Colonic mucosa (tissue), 4 donors: ENCODE data around the gene FBXL2. TPM values are rescaled to one million over a fixed set of nuclear protein-coding genes. Genes with fewer than 3 reads are reported as not detected.
"Not testable (repeated sequence)": the region's sequence is repeated elsewhere in the genome, so short reads cannot be mapped to it uniquely, and the experiment has no call there.

Experiments
- DNase-seq: peaks from one replicate; pipeline ENCODE4 v3.0.0-alpha.2; 2020
- H3K27ac ChIP-seq: fragments of 200-600 bp; one replicate; pipeline ENCODE4 v1.8.0; 2021
- H3K27me3 ChIP-seq: fragments of 200-600 bp; one replicate; pipeline ENCODE4 v1.8.0; 2021
- H3K36me3 ChIP-seq: fragments of 200-600 bp; one replicate; pipeline ENCODE4 v1.8.0; 2021
- H3K4me1 ChIP-seq: fragments of 200-600 bp; one replicate; pipeline ENCODE4 v1.8.0; 2021; ENCODE audit warnings: mild to moderate bottlenecking
- H3K4me3 ChIP-seq: fragments of 200-600 bp; one replicate; pipeline ENCODE4 v1.8.0; 2021
- H3K9ac ChIP-seq, 2 donors: one replicate each; pipeline ENCODE4 v1.7.0; 2013; ENCODE audit warnings: control low read depth in 2 of 2, low read depth in 2 of 2, low read length in 2 of 2
- H3K9me3 ChIP-seq: fragments of 200-600 bp; one replicate; pipeline ENCODE4 v1.8.0; 2021
- CTCF ChIP-seq: fragments of 200-600 bp; IDR thresholded peaks from one replicate; pipeline ENCODE4 v1.8.0; 2022; ENCODE audit warnings: antibody characterized with exemption, mild to moderate bottlenecking
- intact Hi-C: fragments of 100-400 bp; cut with DNase I; formaldehyde crosslinking; loops from one replicate; pipeline ENCODE4 v1.14.1; 2022
- total RNA-seq, 2 donors: library from RNA; stranded (reverse); fragmentation: NEBNext Ultra II Directional in 1 of 2; extraction: Animal tissue kit (Norgen Biotek cat#: 25700) in 1 of 2; gene quantifications; one replicate each; pipeline ENCODE4 v1.2.1, GENCODE V29; 2021
- donor health status: healthy.
- donor health status: DM: no; HTN: no; CAD: no.
- donor health status: DM: no; HTN: no; CAD: no.

FBXL2 gene
- total RNA-seq, 2 donors from 2014 or later, result 0.69 to 1.1 TPM

GRCh38 chr3:33403756-33404155 lies 126.5 kb downstream of the FBXL2 start:
- no peaks in the 10 kb centered on the region for H3K4me1 ChIP-seq
- H3K27ac ChIP-seq, result no peak overlapping the region
- TF ChIP-seq CTCF, result no peak
- H3K9me3 ChIP-seq, result no peaks in the 10 kb centered on the region
- no peak for DNase-seq
- intact Hi-C loops, result no loop called here
- no peak overlapping the region for H3K9ac ChIP-seq
- no peaks in the 10 kb centered on the region for H3K36me3 ChIP-seq
- no peak overlapping the region for H3K4me3 ChIP-seq
- no peaks in the 10 kb centered on the region for H3K27me3 ChIP-seq

GRCh38 chr3:33410816-33411215 lies 133.6 kb downstream of the FBXL2 start:
- H3K36me3 ChIP-seq, H3K27me3 ChIP-seq, H3K27ac ChIP-seq, H3K4me3 ChIP-seq, intact Hi-C loops, H3K4me1 ChIP-seq, H3K9me3 ChIP-seq, H3K9ac ChIP-seq, DNase-seq: not testable (repeated sequence)

DNA sequence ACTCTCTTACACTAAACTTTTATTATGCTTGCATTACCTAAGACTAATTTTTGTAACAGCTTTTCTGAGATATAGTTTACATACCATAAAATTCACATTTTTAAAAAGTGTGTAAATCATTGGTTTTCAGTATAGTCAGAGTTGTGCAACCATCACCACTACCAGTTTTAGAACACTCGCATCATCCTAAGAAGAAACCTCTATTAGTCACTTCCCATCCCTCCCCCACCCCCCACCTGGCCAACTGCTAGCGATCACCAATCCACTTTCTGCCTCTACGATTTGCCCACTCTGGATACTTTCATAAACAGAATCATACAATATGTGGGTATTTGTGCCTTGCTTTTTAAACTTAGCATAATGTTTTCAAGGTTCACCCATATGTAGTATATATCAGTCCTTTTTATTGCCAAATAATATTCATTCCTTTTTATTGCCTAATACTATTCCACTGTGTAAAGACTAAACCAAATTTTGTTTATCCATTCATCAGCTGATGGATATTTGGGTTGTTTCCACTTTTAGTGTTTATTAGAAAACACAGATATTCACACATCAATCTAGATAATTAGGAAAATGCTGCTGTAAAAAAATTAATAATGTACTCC lies 139.9 kb downstream of the FBXL2 start:
- no peak overlapping the region for H3K27ac ChIP-seq
- H3K4me1 ChIP-seq, result no peaks in the 10 kb centered on the region
- intact Hi-C loops, result no loop called here
- no peaks in the 10 kb centered on the region for H3K36me3 ChIP-seq
- H3K27me3 ChIP-seq, result no peaks in the 10 kb centered on the region
- no peak for DNase-seq
- H3K9me3 ChIP-seq, result no peaks in the 10 kb centered on the region
- H3K9ac ChIP-seq, result no peak overlapping the region
- no peak overlapping the region for H3K4me3 ChIP-seq
- no peak for TF ChIP-seq CTCF

DNA sequence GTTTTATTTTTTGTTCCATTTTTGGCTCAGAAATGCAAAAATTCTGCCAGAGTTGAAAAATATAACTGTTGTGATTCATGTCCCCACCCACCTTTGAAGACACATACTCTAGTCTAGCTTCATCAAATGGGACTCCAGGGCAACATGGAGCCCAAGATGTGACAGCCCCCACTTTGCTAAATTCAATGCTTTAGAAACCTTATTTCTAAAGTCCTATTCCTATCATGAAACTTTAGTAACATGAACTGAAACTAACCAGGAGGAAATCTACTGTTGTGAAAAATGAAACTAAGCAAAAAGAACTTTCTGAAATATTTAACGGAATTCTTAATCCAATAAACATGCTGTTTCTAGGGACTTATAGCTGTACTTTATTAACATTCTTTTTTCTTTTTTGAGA lies 142.7 kb downstream of the FBXL2 start:
- Histone ChIP-seq H3K4me3 (no peak overlapping the region), H3K4me1 (no peaks in the 10 kb centered on the region), H3K27ac (no peak overlapping the region), H3K9ac (no peak overlapping the region), H3K27me3 (no peaks in the 10 kb centered on the region), H3K9me3 (no peaks in the 10 kb centered on the region), H3K36me3 (no peaks in the 10 kb centered on the region)
- no peak for TF ChIP-seq CTCF
- intact Hi-C loops, result no loop called here
- no peak for DNase-seq

DNA sequence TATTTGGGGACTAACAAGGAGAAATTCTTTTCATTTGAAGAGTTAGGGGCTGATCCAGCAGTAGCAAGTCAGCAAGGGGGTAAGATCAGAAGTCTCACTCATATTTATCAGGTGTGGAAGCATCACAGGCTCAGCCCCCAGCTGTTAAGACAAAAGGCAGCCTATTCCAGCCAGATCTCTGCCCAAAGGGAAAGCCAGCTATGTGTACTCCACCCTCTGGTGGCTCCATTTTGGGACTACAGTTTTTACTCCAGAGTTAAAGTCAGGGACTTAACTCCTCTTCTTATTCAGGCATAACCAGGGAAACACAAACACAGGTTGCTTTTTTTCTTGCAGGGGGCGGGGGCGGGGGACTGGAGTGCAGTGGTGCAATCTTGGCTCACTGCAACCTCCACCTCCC lies 143.7 kb downstream of the FBXL2 start:
- H3K36me3 ChIP-seq, result no peaks in the 10 kb centered on the region
- H3K9me3 ChIP-seq, result no peaks in the 10 kb centered on the region
- no peaks in the 10 kb centered on the region for H3K4me1 ChIP-seq

More for the DNA sequence above, 143.7 kb downstream of the FBXL2 start:
- Histone ChIP-seq H3K9ac (no peak overlapping the region), H3K27ac (no peak overlapping the region), H3K27me3 (no peaks in the 10 kb centered on the region), H3K4me3 (no peak overlapping the region)
- no peak for TF ChIP-seq CTCF
- no peak for DNase-seq
- intact Hi-C loops, result no loop called here
